ENCODE measurements around the gene LRCH3.

The LRCH3 gene

DNA sequence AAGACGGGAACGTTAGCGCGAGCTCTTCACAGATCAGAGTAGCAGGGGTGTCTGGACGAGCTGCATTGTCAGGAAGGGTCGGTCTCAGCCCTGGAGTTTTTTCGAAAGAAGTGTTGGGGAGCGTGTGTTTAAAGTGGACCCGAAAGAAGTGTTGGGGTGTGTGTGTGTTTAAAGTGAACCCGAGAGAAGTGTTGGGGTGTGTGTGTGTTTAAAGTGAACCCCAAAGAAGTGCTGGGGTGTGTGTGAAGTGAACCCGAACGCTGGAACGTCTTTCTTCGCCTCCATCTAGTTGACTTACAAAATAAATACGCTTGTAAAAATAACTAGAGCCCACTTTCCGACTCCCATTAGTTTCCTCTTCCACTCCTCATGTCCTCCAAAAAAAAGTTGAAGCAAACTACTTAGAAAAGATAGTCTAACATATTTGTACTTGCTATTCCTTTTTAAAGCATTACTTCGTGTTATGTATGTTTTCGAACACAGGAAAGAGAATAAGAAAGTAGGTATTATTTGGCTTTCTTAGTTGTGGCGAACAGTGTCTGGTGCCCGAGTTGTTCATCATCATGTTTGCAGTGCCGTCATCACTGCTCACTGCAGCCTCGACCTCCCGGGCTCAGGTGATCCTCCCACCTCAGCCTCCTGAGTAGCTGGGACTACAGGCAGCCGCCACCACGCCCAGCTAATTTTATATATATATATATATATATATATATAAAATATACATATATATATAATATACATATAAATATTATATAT is 1.0 kb downstream of the LRCH3 start:
- DNase-seq (ENCODE audit: low spot score) (no peak), FAIRE-seq (no peak)

DNA sequence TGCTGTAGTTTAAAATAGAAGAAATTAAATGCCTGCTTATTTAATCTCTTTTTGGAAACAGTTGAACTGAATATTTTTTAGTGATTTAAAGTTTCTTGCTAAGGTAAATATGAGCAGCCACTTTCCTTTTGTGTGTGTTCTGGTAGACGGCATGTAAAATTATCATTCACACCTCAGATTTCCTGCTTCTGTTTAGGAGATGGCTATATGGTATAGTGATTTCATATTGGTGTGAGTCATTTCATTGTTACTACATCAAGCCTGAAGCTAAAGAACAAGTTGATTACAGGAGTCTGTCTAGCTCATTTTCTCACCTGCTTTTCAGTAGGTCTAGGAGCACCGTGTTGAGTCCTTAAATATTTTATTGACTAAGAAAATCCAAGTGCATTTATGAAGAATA is 2.2 kb downstream of the LRCH3 start:
- peak; percentile 31 for DNase-seq (ENCODE audit: low spot score)
- peak; percentile 33 for FAIRE-seq

DNA sequence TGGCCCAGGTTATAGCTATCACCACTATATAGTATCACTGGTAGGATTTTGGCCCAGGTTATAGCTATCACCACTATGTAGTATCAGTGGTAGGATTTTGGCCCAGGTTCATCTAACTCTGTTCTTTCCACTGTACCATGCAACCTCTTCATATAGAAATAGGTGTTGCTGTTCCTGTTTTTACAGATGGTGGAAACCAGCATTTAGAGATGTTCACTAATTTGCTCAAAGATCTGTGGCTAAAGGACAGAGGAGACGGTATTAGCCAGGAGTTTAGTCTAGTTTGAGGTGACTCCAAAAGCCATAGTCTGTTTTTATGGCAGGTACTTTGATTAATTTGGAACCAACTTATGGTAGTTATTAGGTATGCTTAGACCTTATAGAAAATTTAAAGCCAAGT is 3.1 kb downstream of the LRCH3 start:
- no peak for FAIRE-seq
- no peak for DNase-seq (ENCODE audit: low spot score)

DNA sequence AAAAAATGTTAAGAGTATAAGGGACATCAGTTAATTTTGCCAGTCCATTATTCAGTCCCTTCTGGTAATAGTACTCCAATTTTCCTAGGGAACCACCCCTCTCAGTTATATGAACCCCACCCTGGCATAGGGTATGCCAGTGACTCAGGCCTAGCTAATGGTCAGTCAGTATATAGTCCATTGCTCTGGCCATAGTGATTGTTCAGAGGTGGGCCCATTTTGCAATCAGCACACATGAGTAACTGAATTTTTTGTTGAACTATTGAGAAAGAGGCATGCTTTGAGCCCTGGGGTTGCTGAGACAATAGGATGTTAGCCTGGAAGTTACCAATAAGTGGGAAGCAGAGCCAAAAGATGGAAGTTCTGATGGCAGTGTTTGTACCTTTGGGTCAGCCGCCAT is 4.1 kb downstream of the LRCH3 start:
- DNase-seq (ENCODE audit: low spot score) (no peak), FAIRE-seq (no peak)

DNA sequence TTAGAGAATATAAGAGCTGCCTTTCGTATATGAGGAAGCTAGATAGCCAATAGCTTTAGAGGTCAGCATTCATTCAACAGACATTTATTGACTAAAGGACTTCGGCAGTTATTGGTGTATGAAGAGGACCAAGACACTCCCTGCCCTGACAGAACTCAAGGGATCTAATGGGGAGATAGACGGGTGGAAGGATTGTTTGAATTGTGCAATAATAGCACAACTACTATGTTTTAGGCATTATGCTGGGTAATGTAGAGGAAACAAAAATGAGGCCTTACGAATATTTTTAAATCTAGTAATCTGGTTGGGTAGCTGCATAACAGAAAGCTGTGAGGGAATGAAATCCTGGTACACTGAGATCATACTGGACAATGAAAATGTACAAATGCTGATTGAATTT is 5.0 kb downstream of the LRCH3 start:
- DNase-seq (ENCODE audit: low spot score) (no peak), FAIRE-seq (no peak)

DNA sequence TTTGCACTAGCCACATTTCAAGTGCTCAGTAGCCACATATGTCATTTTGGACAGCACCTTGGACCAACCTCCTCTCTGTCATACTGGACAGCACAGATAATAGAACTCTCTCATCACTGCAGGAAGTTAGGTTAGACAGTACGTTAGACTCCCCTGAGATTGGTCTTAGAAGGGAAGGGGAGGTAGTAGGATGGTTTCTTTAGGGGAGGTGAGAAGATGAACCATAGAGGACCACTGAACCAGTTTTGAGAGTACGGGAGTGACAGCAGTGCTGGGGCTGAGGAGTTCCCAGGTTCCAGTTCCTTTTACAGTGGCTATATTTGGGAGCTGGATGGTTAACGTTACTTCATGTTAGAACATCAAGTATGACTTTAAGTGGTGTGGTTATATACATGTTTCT is 7.8 kb downstream of the LRCH3 start:
- FAIRE-seq (no peak), DNase-seq (ENCODE audit: low spot score) (no peak)

DNA sequence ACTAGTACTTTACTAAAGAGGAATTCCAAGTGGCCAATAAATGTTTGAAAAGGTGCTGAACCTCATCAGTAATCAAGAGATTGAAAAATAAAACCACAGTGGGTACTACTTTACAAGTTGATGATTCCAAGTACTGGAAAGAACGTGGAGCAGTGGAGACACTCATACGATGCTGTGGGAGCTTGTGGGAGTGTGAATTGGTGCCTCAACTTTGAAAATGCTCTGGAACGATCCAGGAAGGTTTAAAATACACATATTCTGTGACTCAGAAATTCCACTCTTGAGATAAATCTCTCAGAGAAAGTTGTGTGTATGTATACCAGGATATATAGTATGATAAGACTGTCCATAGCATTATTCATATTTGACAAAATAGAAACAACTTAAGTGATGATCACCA is 9.3 kb downstream of the LRCH3 start:
- FAIRE-seq (no peak), DNase-seq (ENCODE audit: low spot score) (no peak)

DNA sequence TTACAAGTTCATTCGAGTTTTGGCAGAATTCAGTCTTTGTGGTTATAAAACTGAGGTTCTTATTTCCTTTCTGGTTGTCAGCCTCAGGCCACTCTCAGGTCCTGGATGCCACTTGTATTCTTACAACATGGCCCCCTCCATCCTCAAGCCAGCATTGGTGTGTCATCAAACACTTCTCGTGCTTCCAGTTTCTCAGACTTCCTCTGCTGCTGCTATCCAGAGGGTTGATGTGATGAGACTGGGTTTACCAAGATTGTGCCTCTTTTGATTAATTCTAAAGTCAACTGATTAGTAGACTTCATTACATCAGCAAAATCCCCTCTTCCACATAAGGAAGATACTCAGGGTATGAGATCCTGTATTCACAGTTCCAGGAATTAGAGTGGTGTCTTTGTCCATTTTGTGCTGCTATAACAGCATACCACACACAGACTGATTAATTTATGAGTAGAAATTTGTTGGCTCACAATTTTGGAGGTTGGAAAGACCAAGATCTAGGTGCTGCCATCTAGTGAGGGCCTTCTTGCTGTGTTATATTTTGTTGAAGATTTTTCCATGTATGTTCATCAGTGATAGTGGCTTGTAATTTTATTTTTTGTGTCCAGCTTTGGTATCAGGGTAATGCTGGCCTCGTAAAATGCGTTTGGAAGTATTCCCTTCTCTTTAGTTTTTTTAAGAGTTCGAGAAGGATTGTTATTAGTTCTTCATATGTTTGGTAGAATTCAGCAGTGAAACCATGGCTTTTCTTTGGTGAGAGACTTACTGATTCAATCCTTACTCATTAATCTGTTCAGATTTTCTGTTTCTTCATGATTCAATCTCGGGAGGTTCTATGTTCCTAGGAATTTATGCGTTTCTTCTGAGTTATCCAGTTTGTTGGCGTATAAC is 11.1 kb downstream of the LRCH3 start:
- DNase-seq (ENCODE audit: low spot score): no peak
- FAIRE-seq: no peak

DNA sequence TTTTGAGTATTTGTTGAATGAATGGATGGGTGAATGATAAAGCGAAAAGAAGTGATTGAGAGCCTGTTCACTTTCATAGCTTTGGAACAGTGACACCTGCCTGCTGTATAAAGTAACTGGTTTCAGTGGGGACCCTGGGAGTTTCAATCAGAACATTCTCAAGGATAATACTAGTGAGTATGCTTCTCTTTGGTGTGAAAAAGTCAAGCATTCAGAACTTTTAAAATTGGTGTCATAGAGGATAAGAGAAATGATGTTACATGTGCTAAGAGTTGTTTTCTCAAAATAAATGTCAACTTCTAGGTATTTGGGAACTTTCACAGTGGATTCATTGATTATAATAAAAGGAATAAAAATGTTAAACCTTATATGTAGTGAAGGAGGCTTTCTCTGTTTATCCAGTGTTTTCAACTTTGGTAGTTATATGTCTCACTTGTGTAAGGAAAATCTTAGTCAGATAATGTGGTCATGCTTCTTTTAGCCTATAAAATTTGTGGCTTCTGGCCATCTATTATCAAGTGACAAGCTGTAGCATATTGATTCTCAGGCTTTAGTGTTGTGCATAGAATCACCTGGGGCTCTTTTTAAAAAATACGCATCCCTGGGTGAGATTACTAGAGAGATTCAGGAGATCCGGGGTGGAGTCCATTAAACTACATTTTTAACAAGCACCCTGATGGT is 11.9 kb downstream of the LRCH3 start:
- no peak for DNase-seq (ENCODE audit: low spot score)
- no peak for FAIRE-seq

DNA sequence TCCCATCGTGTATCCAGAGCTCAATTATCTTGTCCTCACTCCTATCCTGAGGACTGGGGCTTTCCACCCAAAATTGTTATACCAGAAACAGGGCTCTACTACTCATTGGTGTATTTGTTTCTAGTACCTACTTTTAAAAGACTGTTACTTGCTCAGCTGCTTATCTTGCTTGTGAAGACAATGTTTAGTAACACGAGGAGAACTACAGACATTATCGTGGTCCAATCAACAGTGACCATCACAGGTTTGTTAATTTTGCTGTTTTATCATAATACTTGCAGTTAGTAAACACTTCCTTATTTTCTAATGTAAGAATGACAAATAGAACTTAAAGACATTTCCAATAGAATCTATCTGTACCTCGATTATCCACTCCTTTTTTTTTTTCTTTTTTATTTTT is 13.5 kb downstream of the LRCH3 start:
- DNase-seq (ENCODE audit: low spot score) (no peak), FAIRE-seq (no peak)

DNA sequence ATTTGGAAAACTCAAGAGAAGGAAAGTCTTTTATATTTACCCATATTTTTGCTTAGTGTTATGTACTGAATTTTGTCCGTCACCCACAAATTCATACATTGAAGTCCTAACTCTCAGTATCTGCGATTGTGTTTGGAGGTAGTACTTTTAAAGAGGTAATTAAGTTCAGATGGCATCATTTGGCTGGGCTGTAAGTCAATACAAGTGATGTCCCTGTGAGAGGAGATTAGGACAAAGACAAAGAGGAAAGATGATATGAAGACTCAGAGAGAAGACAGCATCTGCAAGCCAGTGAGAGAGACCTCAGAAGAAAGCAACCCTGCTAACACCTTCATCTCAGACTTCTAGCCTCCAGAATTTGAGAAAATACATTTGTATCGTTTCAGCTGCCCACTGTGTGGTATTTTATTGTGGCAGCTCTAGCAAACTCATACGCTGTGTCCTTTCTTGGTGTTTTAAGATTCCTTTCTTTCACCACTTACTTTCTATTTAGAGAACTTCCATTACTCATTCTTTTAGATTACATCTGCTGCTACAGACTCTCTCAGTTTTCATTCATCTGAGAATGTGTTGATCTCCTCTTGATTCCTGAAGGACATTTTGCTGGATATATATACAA is 17.0 kb downstream of the LRCH3 start:
- no peak for FAIRE-seq
- no peak for DNase-seq (ENCODE audit: low spot score)

DNA sequence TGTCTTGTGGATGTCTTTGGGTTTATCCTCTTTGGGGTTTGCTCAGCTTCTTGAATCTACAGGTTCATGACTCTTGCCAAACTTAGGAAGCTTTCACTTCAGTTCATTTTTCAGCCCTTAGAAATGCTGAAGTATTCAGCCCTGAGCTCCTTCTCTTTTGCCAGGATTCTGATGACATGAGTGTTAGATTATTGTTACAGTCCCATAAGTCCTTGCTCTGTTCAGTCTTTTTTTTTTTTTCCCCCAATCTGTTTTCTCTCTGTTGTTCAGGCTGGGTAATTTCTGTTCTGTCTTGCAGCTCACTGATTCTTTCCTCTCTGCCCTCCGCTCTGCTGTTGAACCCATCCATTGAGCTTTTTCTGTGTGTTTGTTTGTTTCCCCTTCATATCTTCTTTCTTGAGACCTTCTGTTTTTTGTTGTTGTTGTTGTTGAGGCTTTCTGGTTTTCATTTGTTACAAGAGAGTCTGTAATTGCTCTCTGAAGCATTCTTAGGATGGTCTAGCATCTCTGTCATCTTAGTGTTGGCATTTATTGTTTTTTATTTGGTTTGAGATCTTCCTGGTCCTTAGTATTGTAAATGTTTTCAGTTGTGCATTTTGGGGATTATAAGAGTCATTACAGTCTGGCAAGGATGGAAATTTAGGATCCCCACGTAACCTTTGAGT is 18.4 kb downstream of the LRCH3 start:
- FAIRE-seq: no peak
- DNase-seq (ENCODE audit: low spot score): no peak

DNA sequence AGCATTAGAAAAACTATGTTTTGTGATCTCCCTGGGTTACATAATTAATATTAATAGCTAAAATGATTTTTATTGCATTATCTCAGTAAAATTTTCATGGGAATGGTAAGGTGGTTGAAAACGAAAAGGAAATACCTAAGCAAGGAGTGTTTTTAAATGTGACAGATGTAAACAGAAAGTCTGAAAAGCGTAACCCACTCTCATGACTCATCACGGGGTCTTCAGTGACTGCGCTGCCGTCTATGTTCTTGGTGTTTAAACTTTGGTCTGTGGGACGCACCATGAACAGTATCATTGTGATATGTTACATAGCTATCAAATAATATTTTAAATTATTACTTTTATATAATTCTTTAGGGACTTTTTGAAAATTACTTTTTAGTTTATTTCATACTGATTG is 19.8 kb downstream of the LRCH3 start:
- FAIRE-seq: no peak

DNA sequence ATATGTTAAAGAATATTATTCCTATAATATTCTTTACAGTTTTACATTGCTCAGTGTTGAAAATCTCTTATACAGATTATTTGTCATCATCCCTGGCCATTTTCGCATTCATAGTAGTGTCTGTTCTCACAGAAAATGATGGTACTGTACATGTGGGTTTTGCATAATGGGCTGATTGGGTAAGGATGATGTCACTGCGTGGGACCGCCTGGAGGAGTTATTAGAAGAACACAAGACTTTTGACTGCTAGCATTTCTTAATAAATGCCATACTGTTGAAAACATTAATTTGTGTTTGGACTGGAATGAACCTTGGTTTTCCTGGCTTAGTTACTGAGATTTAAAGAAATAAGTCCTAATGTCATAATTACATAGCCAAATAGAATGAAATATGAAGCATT is 20.3 kb downstream of the LRCH3 start:
- DNase-seq (ENCODE audit: low spot score): no peak
- FAIRE-seq: no peak

More for the DNA sequence above, 19.8 kb downstream of the LRCH3 start:
- no peak for DNase-seq (ENCODE audit: low spot score)

DNA sequence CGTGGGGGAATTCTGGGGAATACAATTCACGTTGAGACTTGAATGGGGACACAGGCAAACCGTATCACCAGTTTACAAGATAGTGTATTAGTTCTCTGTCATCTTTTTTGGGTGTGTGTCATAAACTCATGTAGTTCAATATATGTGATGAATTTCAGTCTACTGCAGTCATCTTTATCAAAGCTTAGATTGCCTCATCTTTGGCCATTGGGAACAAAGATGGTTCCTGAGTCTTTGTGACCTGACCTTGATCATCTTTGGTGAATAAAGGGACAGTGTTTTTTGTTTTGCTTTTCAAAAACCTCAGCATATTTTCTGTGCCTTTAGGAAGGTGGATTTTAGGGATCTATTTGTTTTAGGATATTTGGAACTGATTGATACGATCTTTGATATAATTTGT is 23.3 kb downstream of the LRCH3 start:
- FAIRE-seq (no peak), DNase-seq (ENCODE audit: low spot score) (no peak)

DNA sequence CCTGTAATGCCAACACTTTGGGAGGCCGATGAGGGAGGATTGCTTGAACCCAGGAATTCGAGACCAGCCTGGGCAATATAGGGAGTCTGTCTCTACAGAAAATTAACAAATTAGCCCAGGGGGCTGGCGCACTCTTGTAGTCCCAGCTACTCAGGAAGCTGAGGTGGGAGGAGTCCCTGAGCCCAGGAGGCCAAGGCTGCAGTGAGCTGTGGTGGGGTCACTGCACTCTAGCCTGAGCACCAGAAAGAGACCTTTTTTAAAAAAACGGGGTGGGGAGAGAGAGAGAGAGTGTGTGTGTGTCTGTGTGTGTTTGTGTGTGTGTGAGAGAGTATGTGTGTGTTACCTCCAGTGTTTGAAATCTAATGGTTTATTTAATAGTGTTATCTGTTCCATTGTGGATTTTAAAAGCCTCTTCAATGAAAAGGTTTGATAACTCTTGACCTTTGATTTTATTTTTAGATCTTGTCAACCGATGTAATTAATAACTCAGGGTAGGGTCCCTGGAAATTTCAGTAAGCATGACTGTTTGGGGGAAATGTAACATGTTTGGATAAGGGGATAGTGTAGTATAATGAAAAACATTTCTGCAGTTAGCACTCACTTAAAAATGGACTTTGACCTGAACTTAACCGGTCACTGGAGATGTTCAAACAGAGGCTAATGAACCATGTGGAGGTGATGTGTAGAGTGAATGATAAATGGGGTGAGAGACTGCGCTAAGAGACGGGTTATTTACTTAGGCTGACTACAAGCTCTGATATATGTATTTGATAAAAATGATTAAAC is 29.7 kb downstream of the LRCH3 start:
- FAIRE-seq (peak; percentile 96), DNase-seq (ENCODE audit: low spot score) (peak; percentile 75)

DNA sequence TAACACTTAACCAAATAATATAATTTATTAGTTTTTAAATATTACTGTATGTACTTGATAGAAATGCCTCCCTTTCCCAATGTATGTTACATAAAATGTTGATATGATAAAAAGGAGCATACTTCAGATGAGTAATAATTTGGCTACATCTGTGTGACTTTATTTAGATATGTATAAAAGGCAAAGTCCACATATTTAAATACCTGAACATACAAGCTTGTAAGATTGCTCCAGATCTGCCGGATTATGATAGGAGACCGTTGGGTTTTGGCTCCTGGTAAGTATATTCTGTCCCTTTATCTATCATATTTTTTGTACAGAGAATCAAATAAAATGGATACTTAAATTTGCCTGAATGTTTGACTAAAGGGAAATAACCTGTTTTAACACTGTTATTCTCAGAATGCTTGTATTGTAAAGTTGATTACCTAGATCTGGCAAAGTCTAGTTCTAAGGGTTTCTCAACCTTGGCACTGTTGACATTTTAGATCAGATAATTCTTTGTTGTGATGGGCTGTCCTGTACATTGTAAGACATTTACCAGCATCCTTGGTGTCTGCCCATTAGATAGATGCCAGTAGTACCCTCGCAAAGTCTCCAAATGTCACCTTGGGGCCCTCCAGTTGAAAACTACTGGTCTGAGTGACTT is 38.5 kb downstream of the LRCH3 start:
- DNase-seq (ENCODE audit: low spot score) (no peak), FAIRE-seq (no peak)

DNA sequence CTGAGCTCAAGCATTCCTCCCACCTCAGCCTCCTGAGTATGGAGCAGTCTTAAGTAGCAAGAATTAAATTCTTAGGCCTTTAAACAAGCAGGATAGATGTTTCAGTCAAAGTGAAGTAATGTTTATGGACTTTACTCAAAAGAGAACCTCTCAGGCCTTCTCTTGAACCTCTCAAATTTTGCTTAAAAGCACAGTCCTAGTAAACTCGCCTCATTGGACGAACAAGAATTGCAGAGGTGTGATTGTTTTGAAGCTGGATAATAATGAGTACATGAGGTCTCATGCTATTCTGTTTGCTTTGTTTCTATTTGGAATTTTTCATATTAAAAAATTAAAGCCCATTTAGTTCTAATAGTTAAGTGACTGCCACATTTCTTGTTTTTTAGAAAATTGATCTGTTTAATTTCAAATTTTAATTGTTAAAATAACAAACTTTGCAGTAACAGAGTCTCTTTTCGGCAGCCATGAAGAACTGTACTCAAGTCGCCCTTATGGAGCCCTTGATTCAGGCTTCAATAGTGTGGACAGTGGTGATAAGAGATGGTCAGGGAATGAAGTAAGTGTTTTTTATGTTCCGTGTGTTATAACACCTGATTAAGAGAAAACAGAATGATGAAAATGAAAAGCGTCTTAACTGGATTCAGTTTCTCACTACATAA is 39.4 kb downstream of the LRCH3 start:
- FAIRE-seq (no peak), DNase-seq (ENCODE audit: low spot score) (no peak)

DNA sequence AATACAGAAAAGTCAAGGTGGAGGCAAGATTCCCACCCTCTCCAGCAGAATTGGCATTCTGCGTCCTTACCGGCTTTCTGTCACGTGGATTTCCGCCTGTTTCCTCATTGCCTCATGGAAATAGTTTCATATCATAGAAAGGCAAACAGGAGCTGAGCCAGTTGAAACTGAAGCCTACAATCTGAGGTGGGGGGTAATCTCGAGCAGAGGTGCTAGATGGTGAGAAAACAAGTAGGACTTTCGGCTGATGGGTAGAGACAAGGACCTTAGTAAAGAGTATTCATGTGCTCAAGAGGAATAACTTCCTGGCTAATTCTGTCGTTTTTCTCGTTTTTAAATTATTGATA is 39.9 kb downstream of the LRCH3 start:
- DNase-seq (ENCODE audit: low spot score) (no peak), FAIRE-seq (no peak)

Measured in RCC 7860 (cell line).